OCI-LY3 (cell line): ENCODE results near the gene EIF4ENIF1.

Experiments used
- H2AFZ ChIP-seq: fragments of 200-600, 300-600 bp; shearing (Covaris generic); 2 replicates; pipeline ENCODE4 v1.6.0; 2014; ENCODE audit warnings: antibody characterized with exemption, low read depth, low read length
- H3K27ac ChIP-seq: fragments of 200-600, 300-600 bp; sonication (generic); 2 replicates; pipeline ENCODE4 v1.5.1; 2014; ENCODE audit warnings: mild to moderate bottlenecking, low read length, moderate library complexity, mixed read lengths
- H3K27me3 ChIP-seq: fragments of 200-600, 300-600 bp; sonication (generic); 2 replicates; pipeline ENCODE4 v1.6.1; 2014; ENCODE audit warnings: low read depth, low read length, mixed read lengths
- H3K36me3 ChIP-seq: fragments of 200-600, 300-600 bp; sonication (generic); replicated peaks from 2 replicates; pipeline ENCODE3; 2014; ENCODE audit warnings: low read depth, low read length, mixed read lengths
- H3K4me1 ChIP-seq: fragments of 300-600, 200-600 bp; sonication (generic); 2 replicates; pipeline ENCODE4 v1.6.1; 2014; ENCODE audit warnings: low read length, mixed read lengths
- H3K4me2 ChIP-seq: fragments of 200-600, 300-600 bp; sonication (generic); 2 replicates; pipeline ENCODE4 v1.6.1; 2014; ENCODE audit warnings: low read length, mixed read lengths
- H3K4me3 ChIP-seq: fragments of 300-600, 200-600 bp; sonication (generic); 2 replicates; pipeline ENCODE4 v1.5.1; 2014; ENCODE audit warnings: antibody characterized with exemption, mild to moderate bottlenecking, low read length, moderate library complexity
- H3K79me2 ChIP-seq: fragments of 300-600, 200-600 bp; shearing (Covaris generic); 2 replicates; pipeline ENCODE4 v1.6.1; 2014; ENCODE audit warnings: mild to moderate bottlenecking, low read length, mixed read lengths
- H3K9ac ChIP-seq: fragments of 300-600, 200-600 bp; shearing (Covaris generic); 2 replicates; pipeline ENCODE4 v1.6.0; 2014; ENCODE audit warnings: mild to moderate bottlenecking, low read length, moderate library complexity
- H3K9me3 ChIP-seq: fragments of 200-600, 300-600 bp; shearing (Covaris generic); 2 replicates; pipeline ENCODE4 v1.6.1; 2014; ENCODE audit warnings: low read length, mixed read lengths; ENCODE audit not compliant: insufficient read depth
- H4K20me1 ChIP-seq: fragments of 200-600, 300-600 bp; sonication (generic); 2 replicates; pipeline ENCODE4 v1.6.1; 2016; ENCODE audit warnings: low read length, mixed read lengths; ENCODE audit not compliant: insufficient read depth
- EZH2phosphoT487 ChIP-seq: fragments of 200-600 bp; shearing (Covaris generic); IDR thresholded peaks from 2 replicates; pipeline ENCODE4 v1.6.1; 2018; ENCODE audit warnings: antibody characterized with exemption, mixed run types, low read depth
- TF ChIP-seq, protein P1 (sequence below): fragments of 200-600, 300-600 bp; sonication (generic); IDR thresholded peaks from 2 replicates; pipeline ENCODE4 v1.5.1; 2014; ENCODE audit warnings: antibody characterized with exemption, low read length, low read depth

The EIF4ENIF1 gene

DNA sequence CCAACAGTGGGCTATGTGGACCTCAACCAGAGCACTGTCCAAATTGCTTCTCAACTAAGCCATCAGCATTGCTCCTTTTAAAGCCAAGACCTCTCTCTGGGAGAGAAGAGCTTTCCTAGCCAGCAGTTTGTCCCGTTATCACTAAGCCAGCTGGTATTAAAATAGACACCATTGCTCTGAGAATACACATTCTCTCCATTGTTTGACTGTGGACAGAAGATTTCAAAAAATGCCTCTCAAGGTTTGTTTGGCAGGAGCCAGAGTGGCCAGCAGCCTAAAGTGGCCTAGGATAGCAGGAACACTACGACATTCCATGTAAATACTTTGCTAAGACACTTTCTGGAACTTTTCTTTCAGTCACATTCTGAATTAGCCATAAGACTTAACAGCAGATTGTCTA is 41.3 kb downstream of the EIF4ENIF1 start:
- no peak overlapping the region for H3K4me2 ChIP-seq
- H3K36me3 ChIP-seq, result peaks cover 66% of the 10 kb centered on the region
- H3K4me3 ChIP-seq, result no peak overlapping the region
- no peak overlapping the region for H3K9ac ChIP-seq
- H3K27ac ChIP-seq, result no peak overlapping the region
- H3K79me2 ChIP-seq, result no peaks in the 10 kb centered on the region
- H3K27me3 ChIP-seq, result no peaks in the 10 kb centered on the region
- no peaks in the 10 kb centered on the region; the same call in 1 of the 2 replicates for H3K4me1 ChIP-seq
- H2AFZ ChIP-seq, result no peak overlapping the region
- H3K9me3 ChIP-seq, result no peaks in the 10 kb centered on the region
- H4K20me1 ChIP-seq, result no peaks in the 10 kb centered on the region
- no peak for TF ChIP-seq EZH2phosphoT487
- TF ChIP-seq, protein P1, sequence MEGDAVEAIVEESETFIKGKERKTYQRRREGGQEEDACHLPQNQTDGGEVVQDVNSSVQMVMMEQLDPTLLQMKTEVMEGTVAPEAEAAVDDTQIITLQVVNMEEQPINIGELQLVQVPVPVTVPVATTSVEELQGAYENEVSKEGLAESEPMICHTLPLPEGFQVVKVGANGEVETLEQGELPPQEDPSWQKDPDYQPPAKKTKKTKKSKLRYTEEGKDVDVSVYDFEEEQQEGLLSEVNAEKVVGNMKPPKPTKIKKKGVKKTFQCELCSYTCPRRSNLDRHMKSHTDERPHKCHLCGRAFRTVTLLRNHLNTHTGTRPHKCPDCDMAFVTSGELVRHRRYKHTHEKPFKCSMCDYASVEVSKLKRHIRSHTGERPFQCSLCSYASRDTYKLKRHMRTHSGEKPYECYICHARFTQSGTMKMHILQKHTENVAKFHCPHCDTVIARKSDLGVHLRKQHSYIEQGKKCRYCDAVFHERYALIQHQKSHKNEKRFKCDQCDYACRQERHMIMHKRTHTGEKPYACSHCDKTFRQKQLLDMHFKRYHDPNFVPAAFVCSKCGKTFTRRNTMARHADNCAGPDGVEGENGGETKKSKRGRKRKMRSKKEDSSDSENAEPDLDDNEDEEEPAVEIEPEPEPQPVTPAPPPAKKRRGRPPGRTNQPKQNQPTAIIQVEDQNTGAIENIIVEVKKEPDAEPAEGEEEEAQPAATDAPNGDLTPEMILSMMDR, result no peak

DNA sequence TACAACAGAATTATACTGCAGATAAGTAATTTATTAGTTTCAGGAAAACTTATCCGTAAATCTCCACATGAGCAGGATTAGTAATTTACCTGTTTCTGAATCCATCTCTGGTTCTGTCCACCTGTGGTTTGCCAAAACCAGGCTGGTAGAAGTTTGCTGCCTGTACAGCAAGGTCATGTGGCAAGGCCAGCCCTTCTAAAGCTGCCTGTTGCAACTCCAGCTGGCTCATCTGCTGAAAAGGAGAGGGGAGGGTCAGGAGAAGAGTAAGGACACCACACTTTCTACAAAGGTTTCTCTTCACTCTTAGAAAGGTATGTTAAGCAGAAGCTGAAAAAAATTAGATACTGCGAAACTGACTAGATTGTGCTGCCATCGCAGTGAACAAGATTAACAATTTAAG is 42.3 kb downstream of the EIF4ENIF1 start:
- Histone ChIP-seq H3K9ac (no peak overlapping the region), H3K9me3 (no peaks in the 10 kb centered on the region), H3K27me3 (no peaks in the 10 kb centered on the region), H3K4me3 (no peak overlapping the region), H2AFZ (no peak overlapping the region), H3K4me1 (no peaks in the 10 kb centered on the region; the same call in 1 of the 2 replicates), H4K20me1 (no peaks in the 10 kb centered on the region), H3K4me2 (no peak overlapping the region), H3K27ac (no peak overlapping the region), H3K36me3 (peaks cover 69% of the 10 kb centered on the region), H3K79me2 (no peaks in the 10 kb centered on the region)
- TF ChIP-seq, protein P1, result no peak
- no peak for TF ChIP-seq EZH2phosphoT487

DNA sequence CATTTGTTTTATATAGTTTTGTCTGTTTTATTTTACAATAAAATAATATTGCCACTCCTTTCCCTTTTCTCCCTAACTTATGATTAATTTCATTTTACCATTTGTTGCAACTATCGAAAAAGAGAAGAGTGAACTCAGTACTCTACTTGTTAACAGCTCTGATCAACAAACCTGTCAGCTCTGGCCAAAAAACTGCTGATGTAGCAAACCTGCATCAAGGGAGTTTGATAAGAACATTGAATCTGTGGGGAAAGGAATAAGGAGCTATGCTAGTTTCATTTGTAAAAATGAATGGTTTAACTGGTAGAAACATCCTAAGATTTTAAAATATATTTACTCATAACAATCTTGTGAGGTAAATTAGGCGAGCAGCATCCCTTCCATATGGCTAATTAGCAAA is 42.9 kb downstream of the EIF4ENIF1 start:
- Histone ChIP-seq H3K36me3 (peaks cover 69% of the 10 kb centered on the region), H3K9ac (no peak overlapping the region), H3K4me2 (no peak overlapping the region), H3K4me1 (no peaks in the 10 kb centered on the region; the same call in 1 of the 2 replicates), H4K20me1 (no peaks in the 10 kb centered on the region), H3K4me3 (no peak overlapping the region), H3K9me3 (no peaks in the 10 kb centered on the region), H3K79me2 (no peaks in the 10 kb centered on the region), H3K27ac (no peak overlapping the region), H3K27me3 (no peaks in the 10 kb centered on the region), H2AFZ (no peak overlapping the region)
- TF ChIP-seq, protein P1, result no peak
- TF ChIP-seq EZH2phosphoT487, result no peak

DNA sequence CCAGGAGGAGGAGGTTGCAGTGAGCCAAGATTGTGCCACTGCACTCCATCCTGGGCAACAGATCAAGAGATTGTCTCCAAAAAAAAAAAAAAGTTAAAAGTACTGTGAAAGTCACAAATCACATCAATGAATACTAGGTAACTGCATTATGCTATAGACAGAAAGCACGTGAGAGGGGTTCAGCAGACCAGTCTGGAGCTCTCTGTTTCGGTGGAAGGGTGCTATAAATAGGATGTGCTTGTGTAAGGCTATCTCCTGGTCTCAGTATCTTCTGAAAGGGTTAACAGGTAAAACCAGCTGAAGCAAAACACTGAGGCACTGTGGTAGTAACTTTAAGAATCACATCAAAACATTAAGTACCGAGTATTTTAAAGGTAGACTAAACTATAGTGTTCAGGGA is 43.4 kb downstream of the EIF4ENIF1 start:
- no peak overlapping the region for H3K9ac ChIP-seq
- no peak overlapping the region for H3K4me2 ChIP-seq
- no peak overlapping the region for H2AFZ ChIP-seq
- H3K79me2 ChIP-seq, result no peaks in the 10 kb centered on the region
- no peak overlapping the region for H3K4me3 ChIP-seq
- H3K27me3 ChIP-seq, result no peaks in the 10 kb centered on the region
- H4K20me1 ChIP-seq, result no peaks in the 10 kb centered on the region
- H3K9me3 ChIP-seq, result no peaks in the 10 kb centered on the region
- peaks cover 69% of the 10 kb centered on the region for H3K36me3 ChIP-seq
- no peaks in the 10 kb centered on the region; the same call in 1 of the 2 replicates for H3K4me1 ChIP-seq
- no peak for TF ChIP-seq EZH2phosphoT487
- TF ChIP-seq, protein P1, result no peak
- no peak overlapping the region for H3K27ac ChIP-seq
